ENCODE data around the gene PRICKLE2. TPM values are rescaled to one million over a fixed set of nuclear protein-coding genes. Genes with fewer than 3 reads are reported as not detected.

PRICKLE2 gene
- total and polyA plus RNA-seq, 5 experiments from 2014 or later: not detected

GRCh38 chr3:64242435-64242834 lies 17.2 kb upstream of the PRICKLE2 start:
- no peak for DNase-seq
- Mint-ChIP-seq H3K27ac (no peak overlapping the region), H3K36me3 (no peaks in the 10 kb centered on the region), H3K9me3 (peaks cover 0 to 6% (median 0%) of the 10 kb centered on the region in 9 donors), H3K4me3 (no peak overlapping the region), H3K27me3 (peaks cover 2 to 15% (median 8%) of the 10 kb centered on the region in 5 donors), H3K4me1 (no peaks in the 10 kb centered on the region)
- POLR2A ChIA-PET: no interaction called here
- no peak for ATAC-seq

- POLR2A ChIA-PET: no interaction called here
- H3K36me3 Mint-ChIP-seq: no peaks in the 10 kb centered on the region
- H3K4me3 Mint-ChIP-seq: no peak overlapping the region
- DNase-seq: no peak
- H3K27ac Mint-ChIP-seq: no peak overlapping the region
- H3K27me3 Mint-ChIP-seq: peaks cover 2 to 17% (median 7%) of the 10 kb centered on the region in 5 donors
- H3K9me3 Mint-ChIP-seq: peaks cover 0 to 12% (median 4%) of the 10 kb centered on the region in 9 donors
- H3K4me1 Mint-ChIP-seq: no peaks in the 10 kb centered on the region
- no peak for ATAC-seq
Observed at GRCh38 chr3:64240959-64241358, 15.7 kb upstream of the PRICKLE2 start.

DNA sequence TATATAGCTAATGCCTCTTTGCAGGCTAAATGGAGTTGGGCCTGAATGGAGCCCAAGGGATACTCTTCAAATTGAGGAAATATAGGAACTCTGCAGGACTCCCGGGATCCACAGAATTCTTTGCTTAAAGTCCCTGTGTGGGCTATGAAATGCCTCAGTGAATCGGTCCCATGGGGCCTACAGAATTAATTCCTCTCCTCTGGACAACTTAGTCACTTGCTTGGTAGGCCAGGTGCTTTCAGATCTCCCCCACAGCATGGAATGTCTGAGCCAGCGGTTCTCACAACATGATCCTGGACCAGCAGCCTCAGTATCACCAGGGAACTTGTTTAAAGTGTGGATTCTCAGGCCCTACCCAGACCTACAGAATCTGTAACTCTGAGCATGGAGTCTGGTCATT lies 15.1 kb upstream of the PRICKLE2 start:
- Mint-ChIP-seq H3K4me1 (no peaks in the 10 kb centered on the region), H3K36me3 (no peaks in the 10 kb centered on the region), H3K4me3 (no peak overlapping the region), H3K27me3 (peaks cover 2 to 17% (median 7%) of the 10 kb centered on the region in 5 donors), H3K9me3 (peaks cover 0 to 12% (median 4%) of the 10 kb centered on the region in 9 donors), H3K27ac (no peak overlapping the region)
- no peak for ATAC-seq
- no peak for DNase-seq
- POLR2A ChIA-PET: no interaction called here

DNA sequence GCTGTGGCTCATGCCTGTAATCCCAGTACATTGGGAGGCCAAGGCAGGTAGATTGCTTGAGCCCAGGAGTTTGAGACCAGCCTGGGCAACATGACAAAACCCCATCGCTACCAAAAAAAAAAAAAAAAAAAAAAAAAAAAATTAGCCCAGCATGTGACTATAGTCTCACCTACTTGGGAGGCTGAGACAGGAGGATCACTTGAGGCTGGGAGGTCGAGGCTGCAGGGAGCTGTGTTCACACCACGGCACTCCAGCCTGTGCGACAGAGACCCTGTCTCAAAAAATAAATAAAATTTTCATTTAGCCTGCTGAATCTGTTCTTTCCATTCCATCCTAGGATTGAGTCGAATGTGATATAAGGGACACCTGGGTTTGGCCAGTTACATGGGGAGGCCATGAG lies 14.6 kb upstream of the PRICKLE2 start:
- Mint-ChIP-seq H3K4me1 (no peaks in the 10 kb centered on the region), H3K27me3 (peaks cover 2 to 17% (median 5%) of the 10 kb centered on the region in 5 donors), H3K36me3 (no peaks in the 10 kb centered on the region), H3K4me3 (no peak overlapping the region), H3K27ac (no peak overlapping the region), H3K9me3 (peaks cover 0 to 15% (median 7%) of the 10 kb centered on the region in 9 donors)
- POLR2A ChIA-PET: no interaction called here
- DNase-seq (no peak), ATAC-seq (no peak)

DNA sequence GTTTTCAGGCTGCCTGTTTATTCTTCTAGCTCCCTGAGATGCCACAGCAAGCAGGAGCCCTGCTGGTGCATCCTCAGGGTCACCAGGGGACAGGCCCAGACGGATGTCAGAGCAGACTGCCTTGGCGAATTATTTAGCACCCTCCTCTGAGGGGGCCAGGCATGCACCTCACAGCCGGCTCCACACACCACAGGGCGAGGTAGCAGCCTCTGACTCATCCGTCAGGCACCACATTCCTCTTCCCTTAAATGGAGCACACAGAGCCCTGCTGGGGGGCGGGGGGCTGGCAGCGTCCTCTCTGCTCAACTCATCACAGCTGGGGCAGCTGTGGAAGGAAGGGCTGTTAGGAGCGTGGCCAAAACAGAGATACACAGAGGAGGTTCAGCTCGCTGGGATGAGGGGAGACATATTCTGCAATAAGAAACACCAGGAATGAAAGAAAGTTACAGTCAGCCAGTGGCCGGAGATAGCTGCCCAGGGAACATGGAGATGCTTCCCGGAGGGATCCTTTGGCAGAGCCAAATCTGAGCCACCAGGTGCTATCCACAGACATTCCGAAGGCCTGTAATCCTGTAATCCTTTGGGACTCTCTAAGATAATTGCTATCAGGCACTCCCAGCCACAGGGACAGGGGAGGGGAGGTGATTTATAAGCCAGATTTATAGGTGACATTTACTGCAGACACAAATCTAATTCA lies 13.9 kb upstream of the PRICKLE2 start:
- Mint-ChIP-seq H3K27ac (no peak overlapping the region), H3K4me1 (no peaks in the 10 kb centered on the region), H3K27me3 (peaks cover 0 to 12% (median 2%) of the 10 kb centered on the region in 5 donors), H3K9me3 (peaks cover 0 to 16% (median 11%) of the 10 kb centered on the region in 9 donors), H3K4me3 (no peak overlapping the region), H3K36me3 (no peaks in the 10 kb centered on the region)
- ATAC-seq (no peak), DNase-seq (peak in 1 of 10 donors; percentile 60)
- POLR2A ChIA-PET: no interaction called here

DNA sequence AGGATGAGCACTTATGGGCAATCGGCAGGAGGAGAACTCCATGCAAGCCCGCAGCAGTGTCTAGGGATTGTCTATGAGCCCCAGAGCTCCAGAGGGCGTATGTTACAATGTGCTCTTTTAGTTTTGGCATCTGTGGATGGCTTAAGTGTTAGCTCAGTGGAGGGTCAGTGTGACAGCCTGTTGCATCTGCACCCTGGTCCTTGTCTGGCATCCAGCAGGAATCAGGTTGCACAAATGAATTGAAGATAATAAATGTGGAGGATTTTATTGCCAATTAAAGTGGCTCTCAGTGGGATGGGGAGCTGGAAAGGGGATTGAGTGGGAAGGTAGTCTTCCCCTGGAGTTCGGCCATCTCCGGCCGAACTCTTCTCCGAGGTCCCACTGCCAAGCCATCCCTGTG lies 11.8 kb upstream of the PRICKLE2 start:
- POLR2A ChIA-PET: no interaction called here
- no peak overlapping the region for H3K27ac Mint-ChIP-seq
- peaks cover 0 to 21% (median 2%) of the 10 kb centered on the region in 5 donors for H3K27me3 Mint-ChIP-seq
- no peak overlapping the region for H3K4me3 Mint-ChIP-seq
- ATAC-seq: no peak
- H3K36me3 Mint-ChIP-seq: no peaks in the 10 kb centered on the region
- no peak for DNase-seq
- no peaks in the 10 kb centered on the region for H3K4me1 Mint-ChIP-seq
- H3K9me3 Mint-ChIP-seq: peaks cover 0 to 16% (median 14%) of the 10 kb centered on the region in 9 donors

GRCh38 chr3:64235605-64236004 lies 10.3 kb upstream of the PRICKLE2 start:
- no peaks in the 10 kb centered on the region for H3K4me1 Mint-ChIP-seq
- no peak for ATAC-seq
- no peaks in the 10 kb centered on the region for H3K36me3 Mint-ChIP-seq
- no peak overlapping the region for H3K4me3 Mint-ChIP-seq
- POLR2A ChIA-PET: no interaction called here
- peaks cover 0 to 16% (median 11%) of the 10 kb centered on the region in 9 donors for H3K9me3 Mint-ChIP-seq
- no peak for DNase-seq
- peaks cover 0 to 21% (median 0%) of the 10 kb centered on the region in 5 donors for H3K27me3 Mint-ChIP-seq
- no peak overlapping the region for H3K27ac Mint-ChIP-seq

GRCh38 chr3:64234571-64234970 lies 9.3 kb upstream of the PRICKLE2 start:
- ATAC-seq (no peak), DNase-seq (no peak)
- Mint-ChIP-seq H3K4me3 (no peak overlapping the region), H3K27ac (no peak overlapping the region), H3K4me1 (no peaks in the 10 kb centered on the region), H3K27me3 (peaks cover 0 to 21% (median 0%) of the 10 kb centered on the region in 5 donors), H3K36me3 (no peaks in the 10 kb centered on the region), H3K9me3 (peaks cover 0 to 16% (median 11%) of the 10 kb centered on the region in 9 donors)
- POLR2A ChIA-PET: no interaction called here

DNA sequence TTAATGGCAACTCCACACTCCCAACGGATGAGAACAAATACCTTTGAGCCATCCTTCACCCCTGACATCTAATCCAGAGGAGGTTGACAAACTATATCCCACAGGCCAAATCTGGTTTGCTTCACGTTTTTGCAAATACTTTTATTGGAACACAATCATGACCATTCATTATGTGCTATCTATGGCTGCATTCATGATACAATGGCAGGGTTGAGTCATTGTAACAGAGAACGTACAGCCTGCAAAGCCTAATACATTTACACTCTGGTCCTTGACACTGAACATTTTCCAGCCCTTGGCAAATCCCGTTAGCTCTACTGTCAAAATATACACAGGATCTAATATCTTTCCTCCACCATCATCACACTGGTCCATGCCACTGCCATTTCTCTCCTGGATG lies 7.6 kb upstream of the PRICKLE2 start:
- Mint-ChIP-seq H3K4me3 (no peak overlapping the region), H3K9me3 (peaks cover 0 to 16% (median 11%) of the 10 kb centered on the region in 9 donors), H3K36me3 (no peaks in the 10 kb centered on the region), H3K4me1 (no peaks in the 10 kb centered on the region), H3K27me3 (peaks cover 0 to 17% (median 0%) of the 10 kb centered on the region in 5 donors), H3K27ac (no peak overlapping the region)
- no peak for ATAC-seq
- DNase-seq: no peak
- POLR2A ChIA-PET: no interaction called here

DNA sequence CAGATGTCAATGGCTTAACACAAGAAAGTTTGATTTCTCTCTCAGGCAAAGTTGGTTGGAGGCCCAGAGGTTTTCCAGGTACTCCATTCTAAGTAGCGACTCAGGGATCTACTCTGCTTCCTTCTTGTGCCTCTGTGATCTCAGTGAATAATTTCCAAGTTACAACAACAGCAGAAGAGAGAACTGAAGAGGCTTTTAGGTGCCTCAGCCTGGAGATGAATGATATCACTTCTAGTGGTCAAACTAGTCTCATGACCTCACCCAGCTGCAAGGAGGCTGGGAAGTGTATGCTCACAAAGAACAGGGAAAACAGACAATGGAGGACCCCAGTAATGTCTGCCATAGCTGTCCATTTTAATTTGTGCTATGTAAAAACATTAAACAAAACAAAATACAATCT lies 4.6 kb upstream of the PRICKLE2 start:
- H3K36me3 Mint-ChIP-seq: no peaks in the 10 kb centered on the region
- peaks cover 0 to 14% (median 2%) of the 10 kb centered on the region in 9 donors for H3K9me3 Mint-ChIP-seq
- H3K27ac Mint-ChIP-seq: no peak overlapping the region
- H3K4me1 Mint-ChIP-seq: no peaks in the 10 kb centered on the region
- DNase-seq (no peak), ATAC-seq (no peak)
- POLR2A ChIA-PET: no interaction called here
- H3K4me3 Mint-ChIP-seq: no peak overlapping the region
- peaks cover 0 to 17% (median 5%) of the 10 kb centered on the region in 5 donors for H3K27me3 Mint-ChIP-seq

DNA sequence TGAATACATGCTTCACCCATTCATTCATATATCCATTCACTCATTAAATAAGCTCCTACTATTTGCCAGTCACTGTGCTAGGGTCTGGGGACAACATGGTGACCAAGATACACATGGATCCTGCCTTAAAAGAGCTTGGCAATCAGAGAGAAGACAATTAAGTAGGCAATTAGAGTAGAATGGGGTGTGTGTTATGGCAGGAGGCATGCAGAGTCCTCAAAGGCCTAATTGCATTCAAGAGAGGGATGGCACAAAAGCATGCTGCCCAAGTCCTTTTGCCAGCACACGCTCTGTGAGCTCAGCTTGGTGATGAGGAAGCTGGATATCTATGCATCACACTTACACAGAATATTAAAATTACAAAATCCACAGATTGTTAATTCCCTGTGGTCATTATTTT lies 2.8 kb upstream of the PRICKLE2 start:
- Mint-ChIP-seq H3K27ac (no peak overlapping the region), H3K4me3 (no peak overlapping the region), H3K4me1 (no peaks in the 10 kb centered on the region), H3K27me3 (peaks cover 0 to 20% (median 8%) of the 10 kb centered on the region in 5 donors), H3K36me3 (no peaks in the 10 kb centered on the region), H3K9me3 (peaks cover 0 to 7% (median 0%) of the 10 kb centered on the region in 9 donors)
- POLR2A ChIA-PET: no interaction called here
- DNase-seq (no peak), ATAC-seq (no peak)

GRCh38 chr3:64226730-64227129 lies 1.5 kb upstream of the PRICKLE2 start:
- peaks cover 0 to 21% (median 8%) of the 10 kb centered on the region in 5 donors for H3K27me3 Mint-ChIP-seq
- H3K36me3 Mint-ChIP-seq: no peaks in the 10 kb centered on the region
- POLR2A ChIA-PET: no interaction called here
- DNase-seq: no peak
- H3K4me1 Mint-ChIP-seq: no peaks in the 10 kb centered on the region
- no peak overlapping the region for H3K27ac Mint-ChIP-seq
- H3K4me3 Mint-ChIP-seq: no peak overlapping the region
- H3K9me3 Mint-ChIP-seq: no peaks in the 10 kb centered on the region
- ATAC-seq: no peak

- DNase-seq: no peak
- H3K9me3 Mint-ChIP-seq: no peaks in the 10 kb centered on the region
- H3K4me1 Mint-ChIP-seq: no peaks in the 10 kb centered on the region
- POLR2A ChIA-PET: no interaction called here
- no peaks in the 10 kb centered on the region for H3K36me3 Mint-ChIP-seq
- H3K4me3 Mint-ChIP-seq: no peak overlapping the region
- H3K27me3 Mint-ChIP-seq: peaks cover 0 to 27% (median 8%) of the 10 kb centered on the region in 5 donors
- no peak overlapping the region for H3K27ac Mint-ChIP-seq
- ATAC-seq: no peak
Observed at GRCh38 chr3:64225695-64226499, 631 bp upstream of the PRICKLE2 start.
